LNCaP clone FGC (cell line): ENCODE measurements around the gene MRS2.
"Not testable (repeated sequence)": the region's sequence is repeated elsewhere in the genome, so short reads cannot be mapped to it uniquely, and the experiment has no call there.

ENCODE experiments used
- DNase-seq: peaks from one replicate; pipeline ENCODE4 v3.0.0-alpha.2; 2011; ENCODE audit warnings: low read depth
- H3K4me3 ChIP-seq: 2 replicates; pipeline ENCODE4 v1.5.1; 2011; ENCODE audit warnings: mild to moderate bottlenecking, low read depth, low read length, control low read depth
- CTCF ChIP-seq: IDR thresholded peaks from 2 replicates; pipeline ENCODE4 v1.5.1; 2012; ENCODE audit warnings: mild to moderate bottlenecking; ENCODE audit not compliant: control insufficient read depth, insufficient read depth; ENCODE audit errors: extremely low read depth

Gene MRS2

GRCh38 chr6:24394061-24394779, 8.5 kb upstream of the MRS2 start:
- no peak for DNase-seq
- H3K4me3 ChIP-seq = no peak overlapping the region
- TF ChIP-seq CTCF = no peak

DNA sequence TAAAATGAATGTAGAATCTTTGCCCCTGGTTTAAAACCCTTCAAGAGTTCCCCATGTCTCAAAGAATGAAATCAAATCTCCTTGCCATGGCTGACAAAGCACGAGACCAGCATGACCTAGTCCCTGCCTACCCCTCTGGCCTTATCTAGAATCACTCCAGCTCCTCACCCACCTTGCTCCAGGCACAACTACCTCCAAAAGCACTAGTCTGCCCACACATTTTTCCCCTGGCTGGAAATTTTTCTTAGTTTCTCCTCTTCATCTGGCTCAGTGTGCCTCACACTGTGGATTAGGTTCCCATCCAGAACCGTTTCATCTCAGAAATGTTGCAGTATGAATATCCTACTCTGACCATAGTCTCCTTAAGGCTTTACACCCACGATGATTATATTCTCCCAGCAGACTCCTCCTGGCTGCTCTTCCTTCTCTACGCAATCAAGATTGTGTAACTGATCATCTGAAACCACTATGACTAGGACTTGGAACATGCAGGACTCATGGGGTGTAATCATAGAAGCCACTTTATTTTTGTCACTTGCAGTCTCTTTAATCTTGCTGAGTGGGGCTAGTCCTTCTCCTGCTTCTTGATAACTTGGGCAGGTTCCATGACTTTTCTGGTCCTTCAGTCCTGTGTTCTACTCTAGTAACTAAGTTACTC, 7.8 kb upstream of the MRS2 start:
- H3K4me3 ChIP-seq = no peak overlapping the region
- no peak for TF ChIP-seq CTCF
- DNase-seq = no peak

DNA sequence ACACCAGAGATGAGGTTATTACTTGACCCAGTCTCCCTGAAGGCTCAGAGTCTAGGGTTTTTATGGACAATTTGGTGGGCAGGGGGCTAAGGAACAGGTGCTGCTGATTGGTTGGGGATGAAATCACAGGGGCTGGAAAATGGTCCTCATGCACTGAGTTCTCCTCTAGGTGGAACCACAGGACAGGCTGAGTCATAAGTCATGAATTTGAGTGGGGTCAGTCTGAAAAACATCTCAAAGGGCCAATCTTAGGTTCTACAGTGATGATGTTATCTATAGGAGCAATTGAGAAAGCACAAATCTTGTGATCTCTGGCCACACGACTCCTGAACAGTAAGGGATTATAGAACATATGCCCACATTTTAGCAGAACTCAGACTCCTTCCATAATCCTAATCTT, 5.9 kb upstream of the MRS2 start:
- DNase-seq = no peak
- TF ChIP-seq CTCF = no peak

DNA sequence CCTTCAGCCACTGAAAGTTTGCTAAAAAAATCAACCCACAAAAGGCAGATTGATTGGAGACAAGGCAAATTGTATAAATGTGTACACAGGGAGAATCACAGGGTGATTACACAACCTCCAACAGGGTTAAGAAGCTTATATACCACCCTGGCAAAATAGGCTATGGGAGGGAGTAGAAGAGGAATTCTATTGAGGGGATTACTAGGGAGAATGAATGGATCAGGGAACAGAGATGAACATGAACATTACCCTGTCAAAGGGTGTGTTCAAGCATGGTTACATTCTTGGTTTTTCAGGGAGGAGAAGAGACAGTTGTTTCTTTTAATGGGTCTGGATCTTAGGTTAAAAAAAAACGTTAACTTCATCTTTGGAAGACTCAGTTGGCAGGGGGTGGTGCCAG, 5.1 kb upstream of the MRS2 start:
- no peak for TF ChIP-seq CTCF
- no peak for DNase-seq

More for the DNA sequence above, 5.9 kb upstream of the MRS2 start:
- H3K4me3 ChIP-seq = no peak overlapping the region

GRCh38 chr6:24400045-24401039, 2.4 kb upstream of the MRS2 start:
- not testable (repeated sequence) for DNase-seq, H3K4me3 ChIP-seq

More for the DNA sequence above, 5.1 kb upstream of the MRS2 start:
- H3K4me3 ChIP-seq = no peak overlapping the region

DNA sequence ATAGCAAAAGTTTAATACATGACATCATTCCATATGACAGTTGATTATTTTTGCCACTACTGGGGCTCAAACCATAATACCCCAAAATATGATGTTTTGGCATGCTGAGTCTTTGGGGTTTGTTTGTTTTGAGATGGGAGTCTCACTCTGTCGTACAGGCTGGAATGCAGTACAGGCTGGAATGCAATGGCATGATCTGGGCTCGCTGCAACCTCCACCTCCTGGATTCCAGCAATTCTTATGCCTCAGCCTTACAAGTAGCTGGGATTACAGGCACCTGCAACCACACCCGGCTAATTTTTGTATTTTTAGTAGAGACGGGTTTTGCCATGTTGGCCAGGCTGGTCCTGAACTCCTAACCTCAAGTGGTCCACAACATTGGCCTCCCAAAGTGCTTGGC, 1.3 kb upstream of the MRS2 start:
- TF ChIP-seq CTCF = no peak
- DNase-seq = no peak
- H3K4me3 ChIP-seq = no peak overlapping the region

- TF ChIP-seq CTCF = no peak
- peak overlapping the region; percentile 89 for H3K4me3 ChIP-seq
- DNase-seq = no peak
These were observed 727 bp downstream of the MRS2 start for GRCh38 chr6:24403501-24403824.
